ENCODE data around the gene NOTUM.

NOTUM gene

GRCh38 chr17:81995463-81996231 is 34.7 kb upstream of the NOTUM start:
- H3K27ac ChIP-seq = no peak overlapping the region
- TF ChIP-seq CTCF (conservative IDR thresholded peaks at IDR 0.05) = no peak

GRCh38 chr17:81994593-81995462 is 33.8 kb upstream of the NOTUM start:
- no peak for TF ChIP-seq CTCF (conservative IDR thresholded peaks at IDR 0.05)

GRCh38 chr17:81993729-81994592 is 33.0 kb upstream of the NOTUM start:
- no peak overlapping the region for H3K27ac ChIP-seq
- no peak for TF ChIP-seq CTCF (conservative IDR thresholded peaks at IDR 0.05)

More at GRCh38 chr17:81994593-81995462, 33.8 kb upstream of the NOTUM start:
- H3K27ac ChIP-seq = no peak overlapping the region

GRCh38 chr17:81992306-81993102 is 31.5 kb upstream of the NOTUM start:
- TF ChIP-seq CTCF (conservative IDR thresholded peaks at IDR 0.05) = no peak
- peak overlapping the region; percentile 77 for H3K27ac ChIP-seq

- TF ChIP-seq CTCF (conservative IDR thresholded peaks at IDR 0.05) = peak; percentile 11; the same call in 1 of the 2 replicates
Observed at GRCh38 chr17:81991684-81992305, 30.8 kb upstream of the NOTUM start.

GRCh38 chr17:81990836-81991683 is 30.1 kb upstream of the NOTUM start:
- H3K27ac ChIP-seq = peak overlapping the region; percentile 77
- no peak for TF ChIP-seq CTCF (conservative IDR thresholded peaks at IDR 0.05)

More at GRCh38 chr17:81991684-81992305, 30.8 kb upstream of the NOTUM start:
- H3K27ac ChIP-seq = peak overlapping the region; percentile 77

Data from VCaP (cell line).